ENCODE measurements around the gene DTX1. TPM values are rescaled to one million over a fixed set of nuclear protein-coding genes. Genes with fewer than 3 reads are reported as not detected.

The DTX1 gene
- total and polyA plus RNA-seq, 2 donors = 2.1 to 4.4 TPM

- Histone ChIP-seq H3K9me3 (ENCODE audit: control insufficient read depth in 2 of 2, insufficient read depth in 1 of 2, low read length in 1 of 2) (no peaks in the 10 kb centered on the region), H3K27me3 (ENCODE audit: control insufficient read depth in 2 of 2, insufficient read depth in 1 of 2, low read length in 1 of 2) (no peaks in the 10 kb centered on the region), H3K4me3 (ENCODE audit: low read length in 2 of 2) (no peak overlapping the region), H3K27ac (ENCODE audit: low read depth in 1 of 2, low read length in 1 of 2) (no peak overlapping the region), H3K4me1 (ENCODE audit: control insufficient read depth in 2 of 2, insufficient read depth in 2 of 2, low read length in 2 of 2) (no peaks in the 10 kb centered on the region), H3K36me3 (ENCODE audit: control insufficient read depth in 2 of 2, insufficient read depth in 2 of 2, low read length in 1 of 2) (no peaks in the 10 kb centered on the region)
- DNase-seq (ENCODE audit: low read depth in 6 of 9, low spot score in 9 of 9) = no peak
- WGBS = 61% methylated on average over 17 of the region's 17 CpGs
Measured at GRCh38 chr12:113142173-113142885, 85.8 kb downstream of the DTX1 start.

- 75% methylated on average over 5 of the region's 5 CpGs for WGBS
- Histone ChIP-seq H3K27ac (ENCODE audit: low read depth in 1 of 2, low read length in 1 of 2) (no peak overlapping the region), H3K9me3 (ENCODE audit: control insufficient read depth in 2 of 2, insufficient read depth in 1 of 2, low read length in 1 of 2) (no peaks in the 10 kb centered on the region), H3K36me3 (ENCODE audit: control insufficient read depth in 2 of 2, insufficient read depth in 2 of 2, low read length in 1 of 2) (no peaks in the 10 kb centered on the region), H3K4me3 (ENCODE audit: low read length in 2 of 2) (no peak overlapping the region), H3K4me1 (ENCODE audit: control insufficient read depth in 2 of 2, insufficient read depth in 2 of 2, low read length in 2 of 2) (no peaks in the 10 kb centered on the region), H3K27me3 (ENCODE audit: control insufficient read depth in 2 of 2, insufficient read depth in 1 of 2, low read length in 1 of 2) (no peaks in the 10 kb centered on the region)
- DNase-seq (ENCODE audit: low read depth in 6 of 9, low spot score in 9 of 9) = no peak
Measured at GRCh38 chr12:113142886-113143332, 86.4 kb downstream of the DTX1 start.

- Histone ChIP-seq H3K4me1 (ENCODE audit: control insufficient read depth in 2 of 2, insufficient read depth in 2 of 2, low read length in 2 of 2) (no peaks in the 10 kb centered on the region), H3K27me3 (ENCODE audit: control insufficient read depth in 2 of 2, insufficient read depth in 1 of 2, low read length in 1 of 2) (no peaks in the 10 kb centered on the region), H3K27ac (ENCODE audit: low read depth in 1 of 2, low read length in 1 of 2) (no peak overlapping the region), H3K4me3 (ENCODE audit: low read length in 2 of 2) (no peak overlapping the region), H3K9me3 (ENCODE audit: control insufficient read depth in 2 of 2, insufficient read depth in 1 of 2, low read length in 1 of 2) (no peaks in the 10 kb centered on the region), H3K36me3 (ENCODE audit: control insufficient read depth in 2 of 2, insufficient read depth in 2 of 2, low read length in 1 of 2) (no peaks in the 10 kb centered on the region)
- 97% methylated on average over 8 of the region's 8 CpGs for WGBS
- no peak for DNase-seq (ENCODE audit: low read depth in 6 of 9, low spot score in 9 of 9)
Measured at GRCh38 chr12:113143959-113144358, 87.4 kb downstream of the DTX1 start.

GRCh38 chr12:113144806-113145205, 88.3 kb downstream of the DTX1 start:
- peaks cover 0 to 6% of the 10 kb centered on the region in 2 donors for H3K27me3 ChIP-seq (ENCODE audit: control insufficient read depth in 2 of 2, insufficient read depth in 1 of 2, low read length in 1 of 2)
- 96% methylated on average over 5 of the region's 5 CpGs for WGBS
- peaks cover 0 to 4% of the 10 kb centered on the region in 2 donors for H3K4me1 ChIP-seq (ENCODE audit: control insufficient read depth in 2 of 2, insufficient read depth in 2 of 2, low read length in 2 of 2)
- no peaks in the 10 kb centered on the region for H3K9me3 ChIP-seq (ENCODE audit: control insufficient read depth in 2 of 2, insufficient read depth in 1 of 2, low read length in 1 of 2)
- H3K4me3 ChIP-seq (ENCODE audit: low read length in 2 of 2) = no peak overlapping the region
- no peak for DNase-seq (ENCODE audit: low read depth in 6 of 9, low spot score in 9 of 9)
- H3K36me3 ChIP-seq (ENCODE audit: control insufficient read depth in 2 of 2, insufficient read depth in 2 of 2, low read length in 1 of 2) = no peaks in the 10 kb centered on the region
- H3K27ac ChIP-seq (ENCODE audit: low read depth in 1 of 2, low read length in 1 of 2) = no peak overlapping the region

- Histone ChIP-seq H3K27ac (ENCODE audit: low read depth in 1 of 2, low read length in 1 of 2) (no peak overlapping the region), H3K4me1 (ENCODE audit: control insufficient read depth in 2 of 2, insufficient read depth in 2 of 2, low read length in 2 of 2) (peaks cover 0 to 5% of the 10 kb centered on the region in 2 donors), H3K4me3 (ENCODE audit: low read length in 2 of 2) (no peak overlapping the region), H3K27me3 (ENCODE audit: control insufficient read depth in 2 of 2, insufficient read depth in 1 of 2, low read length in 1 of 2) (peaks cover 0 to 16% of the 10 kb centered on the region in 2 donors), H3K36me3 (ENCODE audit: control insufficient read depth in 2 of 2, insufficient read depth in 2 of 2, low read length in 1 of 2) (no peaks in the 10 kb centered on the region), H3K9me3 (ENCODE audit: control insufficient read depth in 2 of 2, insufficient read depth in 1 of 2, low read length in 1 of 2) (no peaks in the 10 kb centered on the region)
- 95% methylated on average over 12 of the region's 12 CpGs for WGBS
- no peak for DNase-seq (ENCODE audit: low read depth in 6 of 9, low spot score in 9 of 9)
Measured at GRCh38 chr12:113145720-113146551, 89.4 kb downstream of the DTX1 start.

GRCh38 chr12:113146999-113147398, 90.5 kb downstream of the DTX1 start:
- DNase-seq (ENCODE audit: low read depth in 6 of 9, low spot score in 9 of 9) = no peak
- WGBS = over 99% methylated on average over 2 of the region's 2 CpGs

More at GRCh38 chr12:113146999-113147398, 90.5 kb downstream of the DTX1 start:
- Histone ChIP-seq H3K27ac (ENCODE audit: low read depth in 1 of 2, low read length in 1 of 2) (no peak overlapping the region), H3K4me1 (ENCODE audit: control insufficient read depth in 2 of 2, insufficient read depth in 2 of 2, low read length in 2 of 2) (peaks cover 0 to 5% of the 10 kb centered on the region in 2 donors), H3K36me3 (ENCODE audit: control insufficient read depth in 2 of 2, insufficient read depth in 2 of 2, low read length in 1 of 2) (no peaks in the 10 kb centered on the region), H3K9me3 (ENCODE audit: control insufficient read depth in 2 of 2, insufficient read depth in 1 of 2, low read length in 1 of 2) (no peaks in the 10 kb centered on the region), H3K27me3 (ENCODE audit: control insufficient read depth in 2 of 2, insufficient read depth in 1 of 2, low read length in 1 of 2) (peaks cover 0 to 21% of the 10 kb centered on the region in 2 donors), H3K4me3 (ENCODE audit: low read length in 2 of 2) (no peak overlapping the region)

Other genes with a start within 250 kb of the DTX1 start
- gene OAS1, start 149.8 kb upstream of the DTX1 start, total RNA-seq = 55.3 TPM
- 42.0 TPM for gene OAS1, start 149.8 kb upstream of the DTX1 start, polyA plus RNA-seq
- gene OAS3, start 118.3 kb upstream of the DTX1 start, total RNA-seq = 12.7 TPM
- gene OAS3, start 118.3 kb upstream of the DTX1 start, polyA plus RNA-seq = 10.2 TPM
- 45.8 TPM for gene OAS2, start 78.2 kb upstream of the DTX1 start, total RNA-seq
- 29.8 TPM for gene OAS2, start 78.2 kb upstream of the DTX1 start, polyA plus RNA-seq
- 1.7 TPM for gene RASAL1, start 79.0 kb downstream of the DTX1 start, total RNA-seq
- 3.7 TPM for gene RASAL1, start 79.0 kb downstream of the DTX1 start, polyA plus RNA-seq
- gene CFAP73, start 93.0 kb downstream of the DTX1 start, total RNA-seq = 0.28 TPM
- 0.73 TPM for gene CFAP73, start 93.0 kb downstream of the DTX1 start, polyA plus RNA-seq
- gene DDX54, start 128.7 kb downstream of the DTX1 start, total RNA-seq = 23.6 TPM
- 49.8 TPM for gene DDX54, start 128.7 kb downstream of the DTX1 start, polyA plus RNA-seq
- 18.3 TPM for gene RITA1, start 129.0 kb downstream of the DTX1 start, total RNA-seq
- gene RITA1, start 129.0 kb downstream of the DTX1 start, polyA plus RNA-seq = 8.5 TPM
- 4.2 TPM for gene TPCN1, start 164.7 kb downstream of the DTX1 start, total RNA-seq
- 16.7 TPM for gene TPCN1, start 164.7 kb downstream of the DTX1 start, polyA plus RNA-seq